Left renal pelvis (tissue), 4 donors: ENCODE measurements around the gene PLCB2. TPM values are rescaled to one million over a fixed set of nuclear protein-coding genes. Genes with fewer than 3 reads are reported as not detected.

Experiments
- DNase-seq, 4 donors: peaks; one replicate each; pipeline ENCODE4 v3.0.0-alpha.2; 2013; ENCODE audit warnings: low read depth in 4 of 4, low spot score in 3 of 4
- polyA plus RNA-seq, 4 donors: library from polyadenylated mRNA; unstranded; fragments of 120-200 nt; gene quantifications; one replicate each; pipeline ENCODE4 v1.2.1, GENCODE V29; 2013; ENCODE audit not compliant: insufficient read length in 4 of 4

PLCB2 gene
- polyA plus RNA-seq, 4 donors = 7.8 to 15.1 (median 10.1) TPM

DNA sequence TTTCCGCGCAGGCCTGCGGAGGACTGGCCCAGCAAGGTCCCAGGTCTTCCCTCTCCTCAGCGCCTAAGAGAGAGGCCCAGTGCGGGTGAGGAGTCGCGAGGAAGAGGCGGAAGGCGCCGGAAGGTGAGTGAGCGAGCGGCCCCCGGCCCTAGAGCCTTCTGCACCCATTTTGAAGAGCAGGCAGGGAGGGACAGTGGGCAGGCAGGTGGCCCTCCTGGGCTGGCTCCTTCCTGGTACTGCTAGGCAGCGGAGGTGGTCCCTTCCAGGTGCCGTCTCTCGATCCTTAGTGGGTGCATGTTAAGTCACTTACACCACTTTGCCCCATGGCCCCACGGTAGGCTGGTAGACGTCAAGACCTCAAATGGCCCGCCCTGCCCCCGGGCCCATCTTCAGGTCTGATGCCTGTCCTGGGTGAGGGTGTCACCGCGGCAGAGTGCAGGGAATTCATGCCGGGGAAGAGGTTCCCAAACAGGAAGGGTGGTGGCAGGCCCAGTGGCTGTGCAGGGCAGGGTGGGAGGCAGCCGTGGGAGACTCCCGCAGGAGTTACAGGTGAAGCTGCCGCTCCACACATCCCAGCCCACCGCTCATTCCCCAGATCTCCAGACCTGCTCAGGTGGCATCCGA, 54.5 kb downstream of the PLCB2 start:
- DNase-seq = no peak

DNA sequence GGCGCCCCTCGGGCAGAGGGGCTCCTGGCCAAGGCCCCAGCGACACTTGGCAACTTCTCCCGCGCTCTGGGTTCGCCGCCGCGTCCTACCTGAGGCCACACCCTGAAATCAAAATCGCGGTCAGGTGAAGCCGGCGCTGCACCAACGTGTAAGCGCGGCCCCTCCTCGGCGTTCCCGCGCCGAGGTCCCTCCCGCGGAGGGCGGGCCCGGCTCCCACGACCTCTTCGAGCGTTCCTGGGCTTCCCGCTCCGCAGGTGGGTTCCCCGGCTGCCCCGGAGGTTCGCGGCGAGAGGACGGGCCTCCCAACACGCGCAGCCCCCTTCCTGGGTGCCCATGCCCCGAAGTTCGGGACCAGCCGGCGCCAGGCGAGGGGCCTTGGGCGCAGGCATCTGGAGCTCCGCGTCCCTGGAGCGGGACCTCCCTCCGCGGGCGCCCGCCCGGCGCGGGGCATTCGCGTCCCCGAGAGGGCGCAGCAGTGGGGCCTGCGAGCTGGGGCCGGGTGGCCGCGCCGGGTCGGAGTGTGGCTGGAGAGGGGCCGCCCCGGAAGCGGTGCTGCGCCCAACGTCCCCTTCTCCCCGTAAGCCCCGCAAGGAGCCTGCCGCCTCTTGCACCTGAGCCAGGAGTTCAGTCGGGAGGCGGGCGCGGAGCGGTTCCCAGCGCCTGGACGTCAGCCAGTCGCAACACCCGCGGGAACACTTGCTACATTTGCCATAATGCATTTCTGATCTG, 55.1 kb downstream of the PLCB2 start:
- DNase-seq = no peak

DNA sequence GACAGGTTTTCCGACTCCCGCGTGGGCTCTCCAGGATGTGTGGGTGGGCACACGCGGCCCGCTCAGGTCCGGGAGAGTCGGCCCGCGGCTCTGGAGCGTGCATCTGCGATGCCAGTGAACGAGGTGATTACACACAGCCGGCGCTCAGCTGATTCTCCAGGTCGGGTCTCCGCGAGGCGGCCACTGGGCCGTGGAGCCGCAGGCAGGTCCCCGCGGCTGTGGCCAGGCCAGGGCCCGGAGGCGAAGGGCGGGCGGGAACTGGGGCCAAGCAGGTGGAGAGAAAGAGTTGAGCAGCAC, 55.6 kb downstream of the PLCB2 start:
- no peak for DNase-seq

DNA sequence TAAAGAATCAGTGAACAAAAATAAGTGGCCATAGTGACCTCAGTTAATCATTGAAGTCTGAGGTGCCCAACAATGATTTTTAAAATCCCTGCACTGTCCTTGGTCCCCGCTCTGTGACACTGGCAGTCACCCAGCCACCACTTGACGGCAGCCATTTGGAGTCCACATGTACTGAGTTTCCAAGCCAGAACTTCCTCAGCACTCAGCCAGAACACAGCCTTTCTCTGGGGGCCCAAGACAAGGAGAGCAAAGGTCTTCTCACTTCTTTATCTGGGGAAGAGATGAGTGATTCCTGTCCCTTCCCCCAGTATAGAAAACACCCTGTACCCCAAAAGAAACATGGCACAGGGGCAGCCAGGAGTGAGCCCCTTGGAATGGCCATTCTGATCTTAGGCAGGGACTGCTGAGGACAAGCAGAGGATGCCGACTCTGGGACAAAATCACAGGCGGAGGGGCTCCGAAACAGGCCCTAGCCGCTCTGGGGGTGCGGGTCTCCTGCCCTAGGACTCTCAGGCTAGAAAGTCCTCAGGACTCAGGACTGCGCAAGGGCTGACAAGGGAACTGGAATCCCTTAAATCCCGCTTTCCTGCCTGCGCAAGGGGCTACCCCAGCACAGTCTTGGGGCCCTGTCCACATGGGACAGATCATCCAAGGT, 56.1 kb downstream of the PLCB2 start:
- no peak for DNase-seq

DNA sequence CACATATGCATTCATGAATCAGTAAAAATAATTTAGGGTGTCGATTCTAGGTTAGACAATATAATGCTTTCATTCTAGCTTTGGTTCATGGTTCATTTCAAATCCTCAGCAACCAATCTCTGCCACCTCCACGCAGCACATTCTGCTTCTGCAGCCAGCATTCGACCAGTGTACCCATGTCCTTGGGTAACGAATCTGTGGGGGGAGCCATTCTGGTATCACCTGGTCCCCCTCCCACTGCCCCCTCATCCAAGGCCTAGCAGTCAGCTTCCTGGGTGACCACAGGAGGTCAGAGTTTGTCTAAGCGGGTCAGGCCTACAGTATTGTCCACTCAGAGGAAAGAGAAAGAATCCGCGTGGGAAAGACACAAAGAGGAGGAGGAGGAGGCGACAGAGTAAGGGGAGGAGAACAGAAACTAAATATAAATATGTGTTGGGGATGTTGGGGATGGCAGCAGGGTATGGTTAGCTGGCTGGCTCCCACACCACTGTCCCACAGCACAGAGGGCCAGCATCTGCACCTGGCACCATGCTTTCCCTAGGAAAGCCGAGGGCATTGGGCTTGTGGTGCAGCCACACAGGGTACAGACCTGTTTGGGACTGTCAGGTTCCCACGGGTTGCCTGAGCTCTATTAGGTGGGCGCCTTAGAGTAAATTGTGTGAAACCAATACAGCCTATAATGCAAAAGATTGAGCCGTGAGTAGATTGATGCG, 56.8 kb downstream of the PLCB2 start:
- no peak for DNase-seq

DNA sequence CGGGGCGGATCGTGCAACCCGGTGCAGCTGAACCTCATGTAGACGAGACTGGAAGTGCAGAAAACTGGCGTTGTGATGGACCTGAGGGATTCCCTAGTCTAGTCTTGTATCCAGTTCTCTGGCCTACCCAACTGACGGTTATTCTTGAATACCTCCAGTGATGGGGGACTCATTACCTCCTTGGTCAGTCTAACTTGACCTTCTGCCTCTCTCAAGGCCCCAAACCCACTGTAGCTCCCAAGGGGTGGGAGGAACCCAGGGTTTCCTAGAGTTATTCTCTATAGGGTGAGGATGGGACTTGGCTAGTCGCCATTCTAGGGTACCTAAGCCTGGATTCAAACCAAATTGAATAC, 57.5 kb downstream of the PLCB2 start:
- no peak for DNase-seq

DNA sequence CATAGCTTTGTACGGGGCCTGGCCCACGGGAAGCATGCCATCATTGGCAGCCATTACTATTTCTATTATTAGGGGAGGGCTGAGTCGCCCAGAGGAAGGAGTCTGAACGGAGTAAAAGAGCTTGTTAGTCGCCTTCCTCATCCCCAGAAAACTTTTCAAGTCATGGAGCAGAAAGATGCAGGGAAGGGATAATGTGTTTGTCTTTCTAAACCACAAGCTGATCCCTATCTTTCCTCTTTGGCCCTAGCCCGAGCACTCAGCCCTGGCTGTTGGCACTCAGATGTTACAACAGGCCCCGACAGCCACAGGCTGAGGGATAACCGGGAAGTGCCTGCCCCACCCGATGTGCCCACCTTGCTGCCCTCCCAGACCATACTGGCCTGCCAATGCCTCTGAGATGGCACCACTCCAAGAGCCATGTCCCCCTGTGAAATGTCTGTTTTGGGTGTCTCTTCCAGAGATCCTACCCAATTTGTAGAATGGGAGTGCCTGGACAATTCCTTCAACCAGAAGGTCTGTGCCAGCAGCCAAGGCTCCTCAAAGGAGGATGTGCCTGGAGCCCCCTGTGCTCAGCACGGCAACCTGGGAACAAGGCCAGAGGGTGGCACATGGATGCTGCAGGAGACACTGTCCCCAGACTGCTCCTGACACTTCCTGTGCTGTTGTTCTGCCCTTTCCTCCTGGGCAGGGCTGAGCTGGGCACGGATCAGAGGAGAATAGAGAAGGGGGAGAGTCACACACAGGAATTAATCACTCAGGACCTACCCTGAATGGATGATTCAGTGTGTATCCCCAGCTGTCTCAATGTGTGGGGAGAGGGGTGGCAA, 58.0 kb downstream of the PLCB2 start:
- DNase-seq = no peak

DNA sequence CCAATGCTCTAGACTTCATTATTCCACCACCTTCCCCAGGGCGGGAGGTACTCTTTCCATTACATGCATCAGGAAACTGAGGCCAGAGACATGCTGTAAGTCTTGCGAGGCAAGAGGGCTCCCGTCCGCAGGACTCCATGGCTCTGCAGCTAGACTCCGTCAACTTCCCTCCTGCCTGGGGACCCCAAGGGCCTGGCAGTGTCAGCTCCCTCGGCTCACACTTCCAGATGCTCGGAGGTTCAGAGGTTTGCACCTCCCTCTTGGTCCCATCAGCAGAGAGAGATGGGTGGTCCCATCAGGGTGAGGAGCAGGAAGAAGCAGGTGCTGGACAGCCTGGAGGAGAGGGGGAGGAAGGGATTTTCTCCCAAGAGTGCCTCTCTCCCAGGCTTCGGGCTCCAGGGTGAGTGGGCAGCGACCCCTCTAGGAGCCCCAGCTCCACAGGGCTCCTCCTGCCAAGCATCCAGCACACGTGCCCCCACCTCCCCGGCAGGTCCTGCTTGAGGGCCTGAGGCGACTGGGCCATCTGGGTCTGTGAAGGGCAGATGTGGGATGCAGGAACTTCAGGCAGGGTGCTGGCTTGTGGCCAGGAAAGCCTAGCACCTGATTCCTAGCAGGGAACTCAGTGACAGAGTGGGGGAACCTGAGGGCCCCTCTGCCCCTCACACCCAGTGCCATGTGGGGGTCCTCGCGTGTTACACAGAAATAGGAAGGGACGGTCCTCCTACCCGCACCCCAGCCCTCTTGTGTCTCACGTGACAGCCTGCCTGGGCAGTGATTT, 59.5 kb downstream of the PLCB2 start:
- DNase-seq = no peak

DNA sequence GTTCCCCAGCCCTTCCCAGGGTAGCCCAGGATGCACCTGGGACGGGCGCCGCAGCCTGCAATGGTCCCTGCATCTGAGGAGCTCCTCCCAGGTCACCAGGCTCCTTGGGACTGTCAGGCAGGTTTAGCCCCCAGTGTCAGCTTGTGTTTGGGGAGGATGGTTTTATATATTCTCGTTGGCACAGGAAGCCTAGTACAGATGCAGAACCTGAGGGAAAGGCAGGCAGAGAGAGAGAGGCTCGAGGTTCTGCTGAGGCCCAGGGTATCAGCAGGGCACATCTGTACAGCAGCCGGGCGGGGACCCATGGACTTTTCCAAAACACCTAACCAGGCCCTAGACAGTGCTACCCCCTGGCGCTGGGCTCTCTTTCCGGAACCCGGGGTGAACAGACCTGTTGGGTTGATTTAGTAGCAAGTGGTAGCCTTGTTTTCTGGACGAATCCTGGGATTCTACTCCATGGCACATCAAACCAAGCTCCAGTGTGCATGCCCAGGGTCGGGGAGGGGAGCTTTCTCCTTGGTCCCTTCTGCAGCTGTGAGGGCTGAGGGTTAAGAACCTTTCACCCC, 60.2 kb downstream of the PLCB2 start:
- no peak for DNase-seq

DNA sequence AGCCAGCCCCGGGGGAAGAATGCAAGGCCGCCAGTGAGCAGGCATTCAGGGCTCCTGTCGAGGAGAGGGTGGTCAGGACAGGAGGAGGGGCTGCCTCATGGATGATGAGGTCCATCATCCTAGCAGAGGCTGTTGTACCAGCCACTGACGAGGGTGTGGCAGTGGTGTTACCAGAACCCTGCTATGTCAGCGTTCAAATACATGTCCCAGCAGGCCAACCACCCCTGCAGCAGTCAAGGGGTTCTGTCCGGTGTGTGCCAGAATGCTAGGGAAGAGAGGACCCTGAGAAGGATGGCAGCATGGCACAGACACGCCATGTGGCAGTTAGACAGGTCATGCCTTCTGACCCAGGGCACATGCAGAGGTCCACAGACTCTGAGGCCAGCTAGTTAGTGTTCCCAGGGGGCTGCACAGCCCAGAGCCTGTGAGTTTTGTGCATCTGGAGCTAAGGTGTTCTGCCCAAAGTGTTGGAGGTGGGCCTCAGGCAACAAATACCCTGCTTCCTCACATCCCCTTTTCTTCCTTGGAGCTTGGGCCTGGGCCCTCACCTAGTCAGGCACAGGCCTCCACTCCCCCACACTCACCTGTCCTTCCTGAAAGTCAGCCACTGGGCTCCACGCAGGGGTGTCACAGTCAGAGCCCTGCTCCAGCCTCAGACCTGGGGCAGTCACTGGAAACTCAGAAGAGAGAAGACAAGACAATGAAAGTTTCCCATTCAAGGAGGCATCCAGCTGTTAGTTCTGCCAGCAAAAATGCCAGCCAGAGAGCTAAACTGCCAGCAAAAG, 61.0 kb downstream of the PLCB2 start:
- no peak for DNase-seq

DNA sequence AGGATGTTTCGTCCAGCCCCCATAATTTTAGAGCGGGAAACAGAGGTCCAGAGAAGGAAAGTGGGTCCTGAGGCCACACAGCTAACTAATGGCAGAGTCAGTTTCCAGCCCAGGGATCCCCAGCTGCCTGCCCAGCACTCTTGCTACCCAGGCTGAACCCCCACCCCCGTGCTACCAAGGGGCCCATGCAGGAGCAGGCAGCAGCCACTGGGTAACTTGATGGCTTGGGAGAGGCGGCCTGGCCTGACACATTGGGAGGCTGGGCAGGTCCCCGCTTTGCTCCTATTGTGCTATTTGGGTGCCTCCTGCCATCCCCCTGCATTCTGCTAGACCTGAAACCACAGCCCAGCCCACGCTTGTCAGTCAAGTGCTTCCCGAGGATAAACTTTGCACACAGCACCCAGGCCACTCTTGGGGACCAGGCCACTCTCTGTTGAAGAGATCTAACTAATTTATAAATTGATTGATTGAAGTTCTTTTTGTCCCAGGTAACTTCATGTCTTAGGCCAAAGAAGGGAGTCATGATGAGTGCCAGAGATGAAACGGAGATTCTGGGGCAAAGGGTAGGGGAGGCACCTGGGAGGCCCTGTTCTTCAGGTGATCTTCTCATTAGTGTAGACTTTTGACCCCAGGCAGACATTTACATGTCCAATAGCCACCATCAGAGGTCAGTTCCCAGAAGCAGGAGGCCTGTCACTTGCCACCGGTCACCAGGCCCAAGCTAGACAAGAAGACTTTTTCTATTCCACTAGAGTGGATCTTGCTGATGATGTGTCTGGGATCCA, 61.9 kb downstream of the PLCB2 start:
- no peak for DNase-seq

DNA sequence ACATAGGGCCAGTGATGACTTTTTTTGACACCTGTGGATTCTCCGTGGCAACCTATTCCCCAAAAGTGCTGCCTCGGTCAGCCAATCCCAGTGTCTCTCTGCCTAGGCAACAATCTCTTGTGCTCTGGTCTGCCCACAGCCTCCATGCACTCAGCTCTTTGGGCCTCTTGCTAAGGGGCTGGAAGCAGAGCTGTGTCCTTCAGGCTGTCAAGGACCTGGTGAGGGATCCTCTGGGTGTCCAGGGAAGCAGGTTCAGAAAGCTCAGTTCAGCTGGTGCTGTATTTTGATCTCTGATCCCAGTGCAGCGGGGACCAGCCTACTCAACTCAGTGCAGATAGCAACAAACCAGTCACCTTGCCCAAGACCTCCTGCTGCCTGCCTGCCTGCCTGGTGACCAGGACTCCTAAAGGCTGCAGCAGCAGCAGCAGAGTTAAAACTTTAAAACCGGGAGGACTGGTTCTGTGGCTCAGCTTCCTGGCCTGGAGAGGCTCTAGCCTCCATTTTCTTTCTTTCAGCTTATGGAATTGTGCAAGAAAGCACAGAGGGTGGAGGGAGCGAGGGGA, 62.7 kb downstream of the PLCB2 start:
- DNase-seq = peak in 2 of 4 donors; percentile 37 to 50

DNA sequence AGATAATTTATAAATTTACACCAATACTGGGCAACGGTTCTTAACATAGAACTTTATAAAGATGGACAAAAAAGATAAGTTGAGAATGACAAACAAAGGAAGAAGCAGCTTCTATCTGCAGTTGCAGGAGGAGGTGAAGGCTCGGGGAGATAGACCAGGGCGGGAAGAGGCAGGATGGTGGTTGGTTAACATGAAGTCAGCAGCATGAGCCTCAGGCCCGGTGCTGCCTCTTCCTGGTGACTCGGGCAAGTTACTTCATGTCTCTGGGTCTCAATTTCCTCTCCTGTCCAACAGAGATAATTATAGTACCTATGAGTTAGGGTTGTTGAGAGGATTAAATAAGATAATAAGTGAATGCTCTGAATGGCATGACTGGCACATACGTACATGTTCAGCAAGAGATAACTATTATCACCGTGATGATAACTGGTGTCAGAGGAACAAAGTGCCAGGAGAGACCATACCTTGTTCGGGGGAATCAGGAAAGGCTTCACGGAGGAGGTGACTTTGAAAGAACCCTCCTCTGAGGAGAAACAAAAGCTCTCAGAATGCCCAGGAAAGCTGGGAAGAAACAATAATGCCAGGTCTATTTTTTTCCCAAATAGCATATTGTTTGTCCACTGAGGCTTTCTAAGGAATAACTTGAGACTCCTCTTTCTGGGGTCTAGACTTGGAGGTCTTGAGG, 64.5 kb downstream of the PLCB2 start:
- no peak for DNase-seq

DNA sequence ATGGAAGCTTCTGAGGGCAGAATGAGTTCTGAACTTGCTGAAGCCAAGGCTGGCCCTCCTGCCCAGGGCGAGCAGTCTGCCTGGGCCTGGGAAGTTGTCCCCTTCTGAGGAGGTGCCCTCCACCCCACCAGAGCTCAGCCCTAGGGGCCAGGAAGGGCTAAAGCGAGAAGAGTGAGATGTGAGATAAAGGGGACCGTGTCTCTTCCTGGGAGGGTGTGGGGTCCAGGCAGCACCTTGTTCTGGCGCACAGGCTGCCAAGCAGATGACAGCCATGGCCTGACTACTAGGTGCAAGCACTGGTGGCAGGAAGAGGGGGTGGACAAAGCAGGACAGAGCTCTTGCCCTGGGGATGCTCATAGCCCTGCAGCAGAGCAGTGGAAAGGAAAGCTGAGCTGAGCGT, 65.1 kb downstream of the PLCB2 start:
- DNase-seq = no peak

DNA sequence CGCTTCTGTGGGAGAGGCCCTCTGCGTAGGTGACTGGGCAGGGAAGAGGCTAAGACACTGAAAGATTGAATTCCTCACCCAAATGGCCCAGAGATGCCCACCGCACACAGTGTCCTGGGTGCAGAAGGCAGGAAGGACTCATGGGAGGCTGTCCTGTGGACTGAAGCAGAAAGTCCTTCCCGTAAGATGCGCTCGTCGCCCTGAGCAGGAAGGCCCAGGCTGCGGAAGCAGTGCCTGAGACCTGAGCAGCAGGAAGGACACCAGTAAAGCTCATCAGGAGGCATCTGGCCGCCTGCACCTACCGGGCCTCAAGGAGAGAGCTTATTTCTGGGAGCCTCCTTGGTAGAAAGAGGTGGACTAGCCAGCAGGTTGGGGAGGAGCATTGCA, 65.5 kb downstream of the PLCB2 start:
- DNase-seq = no peak

DNA sequence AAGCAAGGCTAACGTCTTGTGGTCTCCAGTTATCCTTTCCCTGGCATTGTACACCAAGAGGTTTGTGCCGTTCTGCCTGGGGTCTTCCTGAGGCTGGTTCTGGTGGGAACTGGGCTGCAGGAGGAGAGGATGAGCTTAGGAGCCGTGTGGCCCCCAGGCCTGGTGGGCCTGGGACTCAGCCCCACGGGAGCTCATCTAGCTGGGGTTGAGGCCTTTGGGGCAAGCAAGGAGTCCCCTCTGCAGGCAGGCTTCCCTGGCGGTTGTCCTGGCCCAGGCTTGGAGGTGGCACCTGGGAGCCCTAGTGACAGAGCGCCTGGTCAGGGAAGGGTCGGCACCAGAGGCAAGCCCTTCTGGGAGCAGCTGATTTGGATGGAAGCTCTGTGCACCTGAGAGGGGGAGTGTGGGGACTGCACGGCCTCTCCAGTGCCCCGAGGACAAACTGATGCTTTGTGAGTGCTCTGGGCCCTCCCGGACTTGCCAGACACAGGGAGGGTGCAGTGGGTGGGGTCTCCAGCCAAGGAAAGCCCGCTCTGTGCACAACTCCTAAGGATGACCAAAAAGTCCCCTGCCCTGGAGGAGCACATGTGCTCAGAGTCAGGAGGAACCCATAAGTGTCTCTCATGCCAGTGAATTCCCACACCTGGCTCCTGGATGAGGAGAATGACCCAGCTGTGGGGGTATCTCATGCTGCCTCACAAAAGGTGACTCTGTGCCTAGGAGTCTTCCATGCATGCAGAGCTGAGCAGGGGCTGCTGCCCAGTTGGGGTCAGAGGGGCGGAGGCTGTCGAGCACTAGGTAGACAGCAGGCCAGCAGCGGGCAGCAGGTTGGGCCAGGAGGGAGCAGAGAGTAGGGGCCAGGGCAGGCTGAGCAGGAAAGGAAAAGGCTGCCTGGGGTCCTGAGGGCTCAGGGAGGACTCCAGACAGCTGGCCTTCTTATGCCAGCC, 66.2 kb downstream of the PLCB2 start:
- no peak for DNase-seq
